Small intestine (tissue), 7 donors: ENCODE measurements around the gene GKN2. TPM values are rescaled to one million over a fixed set of nuclear protein-coding genes. Genes with fewer than 3 reads are reported as not detected.
"Not testable (repeated sequence)": the region's sequence is repeated elsewhere in the genome, so short reads cannot be mapped to it uniquely, and the experiment has no call there.

ENCODE experiments used
- DNase-seq, 2 donors: peaks; one replicate each; pipeline versions ENCODE4 v3.0.0 to v3.0.0-alpha.2; 2013
- FAIRE-seq: peaks from 2 replicates; lab custom pipeline; 2012; peaks lifted over from hg19 to GRCh38; lab: Jason Lieb, UNC
- H3K27ac ChIP-seq, 3 donors: one replicate each; pipeline ENCODE4 v1.5.1; 2013; ENCODE audit warnings: low read length in 2 of 3, mild to moderate bottlenecking in 2 of 3, control low read depth in 1 of 3, inconsistent platforms in 1 of 3, low read depth in 1 of 3, moderate library complexity in 1 of 3
- H3K27me3 ChIP-seq, 3 donors: one replicate each; pipeline ENCODE4 v1.6.1; 2013; ENCODE audit warnings: low read length in 3 of 3, inconsistent platforms in 1 of 3; ENCODE audit not compliant: control insufficient read depth in 3 of 3, insufficient read depth in 3 of 3
- H3K36me3 ChIP-seq, 3 donors: one replicate each; pipeline ENCODE4 v1.6.1; 2013; ENCODE audit warnings: low read length in 3 of 3, inconsistent platforms in 1 of 3, low read depth in 1 of 3, mild to moderate bottlenecking in 1 of 3, moderate library complexity in 1 of 3; ENCODE audit not compliant: control insufficient read depth in 3 of 3, insufficient read depth in 2 of 3
- H3K4me1 ChIP-seq, 3 donors: one replicate each; pipeline ENCODE4 v1.6.1; 2013; ENCODE audit warnings: low read length in 2 of 3, inconsistent platforms in 1 of 3, low read depth in 1 of 3, mild to moderate bottlenecking in 1 of 3, moderate library complexity in 1 of 3; ENCODE audit not compliant: control insufficient read depth in 3 of 3, insufficient read depth in 2 of 3
- H3K4me3 ChIP-seq, 3 donors: one replicate each; pipeline ENCODE4 v1.5.1; 2013; ENCODE audit warnings: low read length in 3 of 3, control low read depth in 1 of 3, inconsistent platforms in 1 of 3, low read depth in 1 of 3, mild to moderate bottlenecking in 1 of 3, moderate library complexity in 1 of 3
- H3K9me3 ChIP-seq, 2 donors: one replicate each; pipeline ENCODE4 v1.6.1; 2013; ENCODE audit warnings: low read depth in 1 of 2, low read length in 1 of 2; ENCODE audit not compliant: control insufficient read depth in 2 of 2, insufficient read depth in 1 of 2
- WGBS, 3 donors: extraction: QIAGEN DNeasy Blood & Tissue Kit; methylation state at CpG; one replicate each; pipeline ENCODE4 v1.1.7; 2013; 5-methylcytosine and 5-hydroxymethylcytosine counted together
- polyA plus RNA-seq, 4 donors: library from polyadenylated mRNA; stranded (reverse) in 3 of 4; unstranded in 1 of 4; fragments of 200-250 nt in 3 of 4; fragments of 120-200 nt in 1 of 4; gene quantifications; one replicate each; pipeline versions ENCODE4 v1.2.1 to v1.2.3, GENCODE V29; 2013
- donor health status: healthy with polysubstance abuse.
- donor health status: control.
- donor health status: control.
- donor health status: Bipolar disorder and iron deficiency.
- donor health status: healthy.

Gene GKN2
- polyA plus RNA-seq, 4 donors: 0.30 TPM; not detected in 3

DNA sequence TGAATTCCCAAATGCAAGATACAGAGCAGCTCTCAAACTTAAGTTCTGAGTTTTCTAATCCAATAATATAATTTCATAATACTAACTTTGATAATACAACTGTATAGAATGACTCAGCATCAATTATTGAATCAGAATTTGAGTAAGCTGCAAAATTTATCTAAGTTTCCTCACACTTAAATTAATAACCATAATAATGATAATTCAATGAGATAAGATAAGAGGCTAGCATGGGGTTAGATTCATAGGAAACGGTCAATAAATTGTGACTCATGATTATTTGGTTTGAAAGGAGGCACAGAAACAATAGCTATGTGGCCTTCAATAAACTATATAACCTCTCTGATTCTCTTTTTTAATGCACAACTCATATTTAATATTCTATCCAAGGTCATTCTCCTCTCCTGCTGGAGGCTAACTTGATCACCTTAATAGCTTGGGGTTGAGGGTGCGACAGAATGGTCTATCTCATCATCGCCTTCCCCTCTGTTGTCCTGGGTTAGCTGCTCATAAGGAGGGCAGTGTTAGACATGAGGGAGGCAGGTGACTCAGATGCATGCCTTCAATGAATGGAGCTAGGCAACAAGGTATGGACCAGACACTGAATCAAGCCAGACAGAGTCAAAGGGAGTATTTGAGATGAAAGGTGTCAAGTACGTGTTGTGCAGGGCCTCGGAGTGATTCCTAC, 45.3 kb downstream of the GKN2 start:
- no peak for FAIRE-seq
- WGBS, 3 donors: 64 to 86% (median 85%) methylated on average over 5 of the region's 5 CpGs
- Histone ChIP-seq H3K4me1 (peaks cover 0 to 7% (median 0%) of the 10 kb centered on the region in 3 donors), H3K27me3 (no peaks in the 10 kb centered on the region), H3K36me3 (no peaks in the 10 kb centered on the region), H3K27ac (peak overlapping the region in 1 of 3 donors; percentile 87), H3K4me3 (no peak overlapping the region), H3K9me3 (no peaks in the 10 kb centered on the region)
- peak in 1 of 2 donors; percentile 14 for DNase-seq

DNA sequence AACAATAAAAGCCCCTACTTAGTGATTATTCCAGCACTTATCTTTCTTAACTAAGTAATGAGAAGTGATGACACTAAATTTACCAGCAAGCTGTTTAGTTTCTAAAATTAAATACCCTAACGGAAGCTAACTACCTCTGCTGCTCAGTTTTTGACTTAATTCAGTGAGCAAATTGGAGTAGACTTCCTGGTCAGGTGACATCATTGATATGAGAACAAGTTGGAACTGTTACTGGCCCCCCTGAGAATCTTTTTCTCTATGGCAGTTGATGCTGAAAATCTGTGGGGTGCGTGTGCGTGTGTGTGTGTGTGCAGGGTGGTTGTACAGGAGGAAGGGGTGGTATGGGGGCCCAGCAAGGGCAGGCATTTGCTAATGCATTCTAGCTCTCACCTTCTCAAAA, 46.0 kb downstream of the GKN2 start:
- Histone ChIP-seq H3K27me3 (no peaks in the 10 kb centered on the region), H3K36me3 (no peaks in the 10 kb centered on the region), H3K27ac (no peak overlapping the region), H3K4me1 (peaks cover 0 to 7% (median 0%) of the 10 kb centered on the region in 3 donors), H3K4me3 (no peak overlapping the region), H3K9me3 (no peaks in the 10 kb centered on the region)
- DNase-seq: no peak
- FAIRE-seq: no peak
- 82 to 92% (median 89%) methylated on average over 3 of the region's 3 CpGs for WGBS, 3 donors

DNA sequence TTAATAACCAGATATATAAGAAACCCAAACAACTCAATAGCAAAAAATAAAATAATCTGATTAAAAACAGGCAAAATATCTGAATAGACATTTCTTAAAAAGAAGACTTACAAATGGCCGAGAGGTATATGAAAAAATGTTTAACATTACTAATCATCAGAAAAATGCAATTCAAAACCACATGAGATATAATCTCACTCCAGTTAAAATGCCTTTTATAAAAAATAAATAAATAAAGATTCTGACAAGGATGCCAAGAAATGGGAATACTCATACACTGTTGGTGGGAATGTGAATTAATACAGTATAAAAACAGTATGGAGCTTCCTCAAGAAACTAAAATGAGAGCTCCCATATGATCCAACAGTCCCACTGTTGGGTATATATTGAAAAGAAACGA, 47.6 kb downstream of the GKN2 start:
- Histone ChIP-seq H3K4me1 (peaks cover 0 to 7% (median 0%) of the 10 kb centered on the region in 3 donors), H3K4me3 (no peak overlapping the region), H3K36me3 (no peaks in the 10 kb centered on the region), H3K27me3 (no peaks in the 10 kb centered on the region), H3K27ac (no peak overlapping the region), H3K9me3 (peaks cover 0 to 11% of the 10 kb centered on the region in 2 donors)
- FAIRE-seq: no peak
- DNase-seq: no peak
- WGBS, 3 donors: 89 to 99% (median 92%) methylated on average over 2 of the region's 2 CpGs

DNA sequence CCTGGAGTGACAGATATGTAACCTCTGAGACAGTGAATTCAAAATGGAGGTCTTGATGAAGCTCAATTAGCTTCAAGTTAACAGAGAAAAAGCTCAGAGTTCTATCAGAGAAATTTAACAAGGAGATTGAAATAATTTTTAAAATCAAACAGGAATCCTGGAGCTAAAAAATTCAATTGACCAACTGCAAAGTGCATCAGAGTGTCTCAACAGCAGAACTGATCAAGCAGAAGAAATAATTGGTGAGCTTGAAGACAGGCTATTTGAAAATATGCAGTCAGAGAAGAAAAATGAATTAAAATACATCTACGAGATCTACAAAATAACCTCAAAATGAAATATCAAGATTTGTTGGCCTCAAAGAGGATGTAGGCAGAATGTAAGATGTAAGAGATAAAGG, 51.1 kb downstream of the GKN2 start:
- no peak overlapping the region for H3K4me3 ChIP-seq
- H3K4me1 ChIP-seq: no peaks in the 10 kb centered on the region
- FAIRE-seq (no peak), DNase-seq (no peak)
- WGBS, 3 donors: 83 to 96% (median 89%) methylated on average over 1 of the region's 1 CpG
- no peak overlapping the region for H3K27ac ChIP-seq
- no peaks in the 10 kb centered on the region for H3K36me3 ChIP-seq
- no peaks in the 10 kb centered on the region for H3K27me3 ChIP-seq
- H3K9me3 ChIP-seq: peaks cover 0 to 11% of the 10 kb centered on the region in 2 donors

DNA sequence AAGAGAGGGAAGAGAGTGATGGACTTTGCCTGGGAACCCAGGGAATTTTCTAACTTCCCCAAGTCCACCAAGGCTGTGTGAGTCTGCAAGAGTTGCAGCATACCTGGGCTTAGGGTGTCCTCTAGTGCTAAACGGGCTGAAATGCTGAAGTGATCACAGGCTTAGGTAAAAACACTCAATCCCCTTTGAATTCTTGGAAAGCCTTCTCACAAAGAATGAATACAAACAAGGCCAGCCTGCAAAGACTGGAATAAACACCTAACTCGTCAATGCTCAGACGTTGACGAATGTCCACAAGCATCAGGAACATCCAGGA, 51.5 kb downstream of the GKN2 start:
- Histone ChIP-seq H3K4me3 (no peak overlapping the region), H3K36me3 (no peaks in the 10 kb centered on the region), H3K9me3 (peaks cover 0 to 11% of the 10 kb centered on the region in 2 donors), H3K27ac (no peak overlapping the region), H3K4me1 (no peaks in the 10 kb centered on the region), H3K27me3 (no peaks in the 10 kb centered on the region)
- 76 to 86% (median 80%) methylated on average over 4 of the region's 4 CpGs for WGBS, 3 donors
- DNase-seq (no peak), FAIRE-seq (no peak)

DNA sequence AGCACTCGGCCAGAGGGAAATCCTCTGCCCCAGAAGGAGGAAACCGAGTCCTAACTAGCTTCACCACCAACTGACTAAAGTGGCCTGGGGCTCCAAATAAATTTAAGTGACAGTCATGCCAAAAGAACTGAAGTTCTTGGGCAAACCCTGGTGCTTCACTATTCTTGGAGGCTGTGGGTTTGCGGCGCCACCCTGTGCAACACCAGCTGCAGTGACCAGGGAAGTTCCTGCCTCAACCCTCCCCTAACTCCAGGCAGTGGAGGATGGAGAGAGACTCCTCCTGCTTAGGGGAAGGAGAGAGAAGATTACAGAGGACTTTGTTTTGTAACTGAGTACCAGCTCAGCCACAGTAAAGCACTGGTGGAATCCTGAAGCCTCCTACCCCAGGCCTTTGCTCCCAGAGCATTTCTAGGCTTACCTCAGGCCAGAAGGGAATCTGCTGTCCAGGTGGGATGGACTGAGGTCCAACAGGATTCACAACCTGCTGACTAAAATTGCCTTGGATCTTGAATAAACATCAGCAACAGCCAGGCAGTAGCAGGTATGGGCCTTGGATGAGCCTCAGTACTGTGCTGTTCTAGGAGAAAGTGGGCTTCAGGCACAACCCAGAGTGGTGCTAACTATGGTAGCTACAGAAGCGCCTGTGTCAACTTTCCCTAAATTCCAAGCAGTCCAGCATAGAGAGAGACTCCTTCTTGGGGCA, 52.0 kb downstream of the GKN2 start:
- Histone ChIP-seq H3K27ac (no peak overlapping the region), H3K27me3 (no peaks in the 10 kb centered on the region), H3K36me3 (no peaks in the 10 kb centered on the region), H3K9me3 (peaks cover 0 to 11% of the 10 kb centered on the region in 2 donors), H3K4me3 (no peak overlapping the region), H3K4me1 (no peaks in the 10 kb centered on the region)
- no peak for DNase-seq
- no peak for FAIRE-seq
- 91 to 95% (median 92%) methylated on average over 5 of the region's 5 CpGs for WGBS, 3 donors

DNA sequence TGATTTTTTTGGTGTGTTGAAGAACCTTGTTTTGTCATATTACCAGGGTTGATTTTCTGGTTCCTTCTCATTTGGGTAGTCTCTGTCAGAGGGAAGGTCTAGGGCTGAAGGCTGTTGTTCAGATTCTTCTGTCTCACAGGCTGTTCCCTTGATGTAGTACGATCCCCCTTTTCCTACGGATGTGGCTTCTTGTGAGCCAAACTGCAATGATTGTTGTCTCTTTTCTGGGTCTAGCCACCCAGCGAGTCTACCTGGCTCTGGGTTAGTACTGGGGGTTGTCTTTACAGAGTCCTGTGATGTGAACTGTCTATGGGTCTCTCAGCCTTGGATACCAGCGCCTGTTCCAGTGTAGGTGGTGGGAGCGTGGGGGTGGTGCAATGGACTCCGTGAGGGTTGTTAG, 56.7 kb downstream of the GKN2 start:
- FAIRE-seq, H3K4me3 ChIP-seq, H3K27me3 ChIP-seq, DNase-seq, H3K4me1 ChIP-seq, H3K36me3 ChIP-seq, H3K27ac ChIP-seq, H3K9me3 ChIP-seq: not testable (repeated sequence)
- 91 to 95% (median 92%) methylated on average over 6 of the region's 6 CpGs for WGBS, 3 donors
